H9 (cell line): ENCODE measurements around the gene TMEM132D. TPM values are rescaled to one million over a fixed set of nuclear protein-coding genes. Genes with fewer than 3 reads are reported as not detected.

Experiments
- DNase-seq: peaks from one replicate; pipeline ENCODE4 v3.0.0-alpha.2; 2017
- H2AFZ ChIP-seq: one replicate; pipeline ENCODE4 v1.6.1; 2013; ENCODE audit warnings: mild to moderate bottlenecking, low read length, control low read depth, moderate library complexity
- H2AK5ac ChIP-seq: 2 replicates; pipeline ENCODE4 v1.6.1; 2013; ENCODE audit warnings: low read length, control low read depth, mixed read lengths; ENCODE audit not compliant: insufficient read length
- H2BK120ac ChIP-seq: one replicate; pipeline ENCODE4 v1.6.1; 2013; ENCODE audit warnings: low read depth, mild to moderate bottlenecking, low read length, control low read depth, inconsistent platforms; ENCODE audit not compliant: poor library complexity, severe bottlenecking
- H2BK12ac ChIP-seq: 2 replicates; pipeline ENCODE4 v1.6.1; 2013; ENCODE audit warnings: low read length, control low read depth, mixed read lengths, low read depth; ENCODE audit not compliant: insufficient read length
- H2BK15ac ChIP-seq: 2 replicates; pipeline ENCODE4 v1.6.1; 2013; ENCODE audit warnings: low read depth, low read length, control low read depth
- H2BK20ac ChIP-seq: one replicate; pipeline ENCODE4 v1.6.1; 2013; ENCODE audit warnings: low read depth, mild to moderate bottlenecking, low read length, control low read depth, inconsistent platforms; ENCODE audit not compliant: poor library complexity, severe bottlenecking
- H2BK5ac ChIP-seq: 2 replicates; pipeline ENCODE4 v1.6.1; 2013; ENCODE audit warnings: low read length, control low read depth, mixed read lengths; ENCODE audit not compliant: insufficient read length
- H3K14ac ChIP-seq: 2 replicates; pipeline ENCODE4 v1.6.1; 2013; ENCODE audit warnings: low read length, control low read depth; ENCODE audit not compliant: insufficient read depth
- H3K18ac ChIP-seq: 2 replicates; pipeline ENCODE4 v1.6.1; 2013; ENCODE audit warnings: low read depth, mild to moderate bottlenecking, mixed read lengths, low read length, control low read depth; ENCODE audit not compliant: insufficient read length
- H3K23ac ChIP-seq: 2 replicates; pipeline ENCODE4 v1.6.1; 2013; ENCODE audit warnings: low read length, control low read depth, mixed read lengths, low read depth; ENCODE audit not compliant: insufficient read length
- H3K23me2 ChIP-seq: 2 replicates; pipeline ENCODE4 v1.6.1; 2013; ENCODE audit warnings: low read depth, mild to moderate bottlenecking, mixed read lengths, low read length, control low read depth; ENCODE audit not compliant: insufficient read length, poor library complexity, severe bottlenecking
- H3K27ac ChIP-seq: 2 replicates; pipeline ENCODE4 v1.5.1; 2013; ENCODE audit warnings: low read length, control low read depth, mixed read lengths, low read depth; ENCODE audit not compliant: insufficient read length
- H3K27me3 ChIP-seq: 2 replicates; pipeline ENCODE4 v1.6.1; 2013; ENCODE audit warnings: low read length, control low read depth, inconsistent platforms; ENCODE audit not compliant: insufficient read depth
- H3K4ac ChIP-seq: 2 replicates; pipeline ENCODE4 v1.6.1; 2013; ENCODE audit warnings: low read depth, mild to moderate bottlenecking, control low read depth, inconsistent platforms, low read length, moderate library complexity
- H3K4me1 ChIP-seq: 2 replicates; pipeline ENCODE4 v1.6.1; 2013; ENCODE audit warnings: low read length, control low read depth, inconsistent platforms; ENCODE audit not compliant: insufficient read depth
- H3K4me2 ChIP-seq: 2 replicates; pipeline ENCODE4 v1.6.1; 2013; ENCODE audit warnings: low read length, control low read depth, mixed read lengths; ENCODE audit not compliant: insufficient read length, insufficient read depth
- H3K56ac ChIP-seq: 2 replicates; pipeline ENCODE4 v1.6.1; 2013; ENCODE audit warnings: low read depth, mild to moderate bottlenecking, mixed read lengths, low read length, control low read depth; ENCODE audit not compliant: insufficient read length
- H3K79me1 ChIP-seq: 2 replicates; pipeline ENCODE4 v1.6.1; 2013; ENCODE audit warnings: low read depth, mild to moderate bottlenecking, moderate library complexity, low read length, control low read depth, inconsistent platforms; ENCODE audit not compliant: insufficient read depth, poor library complexity, severe bottlenecking
- H3K79me2 ChIP-seq: 2 replicates; pipeline ENCODE4 v1.6.1; 2013; ENCODE audit warnings: low read length, control low read depth, inconsistent platforms; ENCODE audit not compliant: insufficient read depth
- H3K9ac ChIP-seq: 2 replicates; pipeline ENCODE4 v1.6.1; 2013; ENCODE audit warnings: low read length, control low read depth, mixed read lengths; ENCODE audit not compliant: insufficient read length; ENCODE audit errors: extremely low read depth
- H3K9me3 ChIP-seq: one replicate; pipeline ENCODE4 v1.6.1; 2013; ENCODE audit warnings: low read depth, low read length, inconsistent platforms; ENCODE audit not compliant: control insufficient read depth
- H3T11ph ChIP-seq: one replicate; pipeline ENCODE4 v1.6.1; 2013; ENCODE audit warnings: mild to moderate bottlenecking, low read length, control low read depth, inconsistent platforms
- H4K20me1 ChIP-seq: one replicate; pipeline ENCODE4 v1.6.1; 2013; ENCODE audit not compliant: control insufficient read depth, insufficient read length, insufficient read depth
- H4K5ac ChIP-seq: 2 replicates; pipeline ENCODE4 v1.6.1; 2013; ENCODE audit warnings: low read depth, mild to moderate bottlenecking, mixed read lengths, low read length, control low read depth; ENCODE audit not compliant: insufficient read length
- H4K8ac ChIP-seq: replicated peaks from 2 replicates; pipeline ENCODE4 v1.6.1; 2013; ENCODE audit warnings: low read length, control low read depth, mixed read lengths, low read depth; ENCODE audit not compliant: insufficient read length
- H4K91ac ChIP-seq: 2 replicates; pipeline ENCODE4 v1.6.1; 2013; ENCODE audit warnings: low read depth, mild to moderate bottlenecking, moderate library complexity, mixed read lengths, low read length, control low read depth; ENCODE audit not compliant: insufficient read length
- H3K27ac Mint-ChIP-seq, 3 experiments: 2 replicates in 2 of 3; 3 replicates in 1 of 3; pipeline ENCODE4 v1.8.0; 2020 to 2021; ENCODE audit warnings: mixed read lengths in 3 of 3, mild to moderate bottlenecking in 1 of 3, moderate library complexity in 1 of 3
- H3K27me3 Mint-ChIP-seq: 2 replicates; pipeline ENCODE4 v1.8.0; 2021; ENCODE audit warnings: low read depth, mild to moderate bottlenecking, moderate library complexity, mixed read lengths
- H3K36me3 Mint-ChIP-seq, 3 experiments: 2 replicates in 2 of 3; 3 replicates in 1 of 3; pipeline ENCODE4 v1.8.0; 2020 to 2021; ENCODE audit warnings: low read depth in 3 of 3, mixed read lengths in 3 of 3; ENCODE audit not compliant: insufficient read depth in 1 of 3
- H3K4me1 Mint-ChIP-seq, 2 experiments: 2 replicates each; pipeline ENCODE4 v1.8.0; 2020; ENCODE audit warnings: mixed read lengths in 2 of 2
- H3K4me3 Mint-ChIP-seq, 2 experiments: 2 replicates in 1 of 2; 3 replicates in 1 of 2; pipeline ENCODE4 v1.8.0; 2020 to 2021; ENCODE audit warnings: mild to moderate bottlenecking in 2 of 2, mixed read lengths in 2 of 2, moderate library complexity in 1 of 2
- H3K9me3 Mint-ChIP-seq, 2 experiments: 2 replicates in 1 of 2; 3 replicates in 1 of 2; pipeline ENCODE4 v1.8.0; 2020; ENCODE audit warnings: mild to moderate bottlenecking in 2 of 2, mixed read lengths in 2 of 2, moderate library complexity in 1 of 2
- CTCF ChIP-seq: fragments of 200-600 bp; sonication (generic); conservative IDR thresholded peaks from 3 replicates; pipeline ENCODE4 v1.8.0; 2021; ENCODE audit warnings: antibody characterized with exemption, mild to moderate bottlenecking
- WGBS: extraction: QIAGEN DNeasy Blood & Tissue Kit; methylation state at CpG from one replicate; pipeline ENCODE4 v1.1.7; 2013; ENCODE audit warnings: missing lambda C conversion rate, low lambda C conversion rate, mixed read lengths; ENCODE audit not compliant: insufficient read length; ENCODE audit errors: extremely low coverage; 5-methylcytosine and 5-hydroxymethylcytosine counted together
- total RNA-seq: library from RNA; stranded (reverse); gene quantifications from 2 replicates; pipeline ENCODE4 v1.2.1, GENCODE V29; 2021

TMEM132D gene
- total RNA-seq, 1 experiment from 2014 or later: 6.1 TPM

- TF ChIP-seq CTCF: no peak
- Histone ChIP-seq H2BK15ac (no peak overlapping the region), H2BK20ac (no peak overlapping the region), H4K8ac (no peak overlapping the region), H3K56ac (no peak overlapping the region), H3K27me3 (no peaks in the 10 kb centered on the region), H3K9ac (no peak overlapping the region), H3T11ph (no peak overlapping the region), H3K4me2 (no peak overlapping the region), H4K91ac (no peak overlapping the region), H2BK120ac (no peak overlapping the region), H2BK12ac (no peak overlapping the region), H3K18ac (no peak overlapping the region), H3K14ac (no peak overlapping the region), H3K79me2 (no peaks in the 10 kb centered on the region), H3K4ac (no peak overlapping the region), H3K9me3 (no peaks in the 10 kb centered on the region), H2AFZ (no peak overlapping the region), H3K4me1 (no peaks in the 10 kb centered on the region; the same call in 1 of the 2 replicates), H4K20me1 (no peaks in the 10 kb centered on the region), H2BK5ac (no peak overlapping the region), H4K5ac (no peak overlapping the region), H3K23me2 (no peaks in the 10 kb centered on the region), H3K27ac (no peak overlapping the region), H2AK5ac (no peak overlapping the region), H3K23ac (no peak overlapping the region), H3K79me1 (no peaks in the 10 kb centered on the region)
- Mint-ChIP-seq H3K36me3 (peaks cover 0 to 6% (median 0%) of the 10 kb centered on the region in 3 experiments; a peak in 2 of 7 replicates), H3K4me1 (peaks cover 10 to 11% of the 10 kb centered on the region in 2 experiments), H3K27ac (peak overlapping the region in 2 of 3 experiments; percentile 15 to 90; a peak in 2 of 7 replicates), H3K4me3 (no peak overlapping the region), H3K27me3 (no peaks in the 10 kb centered on the region; the same call in none of the 2 replicates), H3K9me3 (peaks cover 0 to 4% of the 10 kb centered on the region in 2 experiments; a peak in 3 of 5 replicates)
- DNase-seq: no peak
- WGBS: no CpG with 5 or more reads among the region's 4 CpGs
Observed at GRCh38 chr12:129401572-129401971, 502.3 kb downstream of the TMEM132D start.
